GM04503 (cell line): ENCODE measurements around the gene EFHC1.
"Not testable (repeated sequence)": the region's sequence is repeated elsewhere in the genome, so short reads cannot be mapped to it uniquely, and the experiment has no call there.

ENCODE experiments used
- DNase-seq: peaks from one replicate; pipeline ENCODE4 v3.0.0-alpha.2; 2012; ENCODE audit warnings: low read depth

The EFHC1 gene, protein sequence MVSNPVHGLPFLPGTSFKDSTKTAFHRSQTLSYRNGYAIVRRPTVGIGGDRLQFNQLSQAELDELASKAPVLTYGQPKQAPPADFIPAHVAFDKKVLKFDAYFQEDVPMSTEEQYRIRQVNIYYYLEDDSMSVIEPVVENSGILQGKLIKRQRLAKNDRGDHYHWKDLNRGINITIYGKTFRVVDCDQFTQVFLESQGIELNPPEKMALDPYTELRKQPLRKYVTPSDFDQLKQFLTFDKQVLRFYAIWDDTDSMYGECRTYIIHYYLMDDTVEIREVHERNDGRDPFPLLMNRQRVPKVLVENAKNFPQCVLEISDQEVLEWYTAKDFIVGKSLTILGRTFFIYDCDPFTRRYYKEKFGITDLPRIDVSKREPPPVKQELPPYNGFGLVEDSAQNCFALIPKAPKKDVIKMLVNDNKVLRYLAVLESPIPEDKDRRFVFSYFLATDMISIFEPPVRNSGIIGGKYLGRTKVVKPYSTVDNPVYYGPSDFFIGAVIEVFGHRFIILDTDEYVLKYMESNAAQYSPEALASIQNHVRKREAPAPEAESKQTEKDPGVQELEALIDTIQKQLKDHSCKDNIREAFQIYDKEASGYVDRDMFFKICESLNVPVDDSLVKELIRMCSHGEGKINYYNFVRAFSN

GRCh38 chr6:52419809-52420667, at the start of gene EFHC1:
Gene EFHC1, plus strand, starts transcription at chr6:52420342. Its CDS starts 69 bp downstream, at chr6:52420411.
- DNase-seq, result peak; percentile 82

DNA sequence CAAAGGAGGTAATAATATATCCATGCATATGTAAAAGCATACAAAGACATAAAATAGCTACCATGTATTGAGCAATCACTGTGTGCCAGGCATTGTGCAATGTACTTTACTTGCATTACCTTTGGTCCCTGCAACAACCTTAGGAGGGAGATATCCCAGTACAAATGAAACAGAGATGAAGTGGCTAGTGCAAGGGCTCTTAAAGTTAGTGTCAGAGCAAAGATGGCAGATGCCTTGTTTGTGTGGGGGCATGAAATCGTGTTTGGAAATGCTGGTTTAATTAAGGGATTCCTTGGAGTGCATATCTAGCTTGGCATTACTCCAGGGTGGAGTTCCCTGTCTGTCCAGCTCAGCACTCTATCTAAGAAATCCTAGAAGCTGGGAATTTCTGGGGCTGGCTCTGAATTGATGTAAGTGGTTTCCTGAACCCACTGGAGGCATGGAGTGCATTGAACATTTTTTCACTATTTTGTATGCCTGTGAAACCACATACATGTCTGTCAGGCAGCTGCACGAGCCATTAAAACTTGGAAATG, 48.4 kb upstream of the EFHC1 start:
- no peak for DNase-seq

GRCh38 chr6:52373151-52373690, 46.9 kb upstream of the EFHC1 start:
- DNase-seq, result no peak

GRCh38 chr6:52374247-52374646, 45.9 kb upstream of the EFHC1 start:
- DNase-seq, result no peak

GRCh38 chr6:52375780-52376556, 44.2 kb upstream of the EFHC1 start:
- no peak for DNase-seq

DNA sequence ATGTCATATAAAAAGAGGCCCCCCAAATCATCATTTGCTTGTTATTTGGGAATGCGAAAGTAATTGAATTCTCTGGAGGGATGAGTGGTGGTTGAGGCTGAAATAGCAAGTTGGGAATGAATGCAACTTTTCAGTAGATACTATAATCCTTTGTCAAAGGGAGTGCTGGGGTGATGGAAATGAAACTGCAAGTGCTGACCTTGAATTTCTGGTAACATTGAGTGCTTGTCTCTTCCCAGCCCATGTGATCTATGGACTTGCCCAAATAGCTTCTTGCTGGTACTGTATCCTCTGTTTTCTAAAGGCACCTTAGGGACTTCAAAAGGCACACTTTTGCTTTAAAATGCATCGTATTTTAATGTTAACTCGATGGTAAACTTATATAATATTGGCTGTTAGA, 43.4 kb upstream of the EFHC1 start:
- no peak for DNase-seq

DNA sequence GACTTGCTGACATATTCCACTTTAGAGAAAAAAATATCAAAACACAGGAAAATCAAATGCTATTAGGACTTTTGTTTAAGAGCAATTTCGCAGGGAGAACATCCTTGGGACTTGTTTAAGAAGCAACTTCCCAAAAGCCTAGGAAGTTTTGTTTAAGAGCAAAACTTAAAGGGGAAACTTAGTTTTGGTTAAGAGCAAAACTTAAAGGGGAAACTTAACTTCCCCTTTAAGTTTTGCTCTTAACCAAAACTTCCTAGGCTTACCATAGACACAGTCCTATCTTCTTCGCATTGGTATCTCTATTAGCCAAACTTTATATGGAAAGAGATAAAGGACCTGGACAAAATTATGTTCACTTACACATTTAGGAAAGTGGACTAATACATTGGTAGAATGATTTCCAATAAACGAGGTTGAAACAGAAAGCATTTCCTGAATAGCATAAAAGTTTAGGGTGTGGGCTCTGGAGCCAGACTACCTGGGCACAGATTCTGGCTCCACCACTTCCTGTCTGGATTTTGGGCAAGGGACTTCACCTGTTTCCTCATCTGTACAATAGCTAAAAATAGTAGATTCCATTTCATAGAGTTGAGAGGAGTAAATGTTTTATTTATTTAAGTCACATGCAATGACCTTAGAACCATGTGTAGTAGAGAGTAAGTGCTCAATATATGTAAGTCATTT, 42.5 kb upstream of the EFHC1 start:
- DNase-seq, result no peak

GRCh38 chr6:52381249-52381648, 38.9 kb upstream of the EFHC1 start:
- no peak for DNase-seq

- no peak for DNase-seq
Observed at GRCh38 chr6:52384145-52384766, 35.9 kb upstream of the EFHC1 start.

GRCh38 chr6:52385074-52385473, 35.1 kb upstream of the EFHC1 start:
- DNase-seq, result no peak

- DNase-seq, result not testable (repeated sequence)
Observed at GRCh38 chr6:52388119-52388518, 32.0 kb upstream of the EFHC1 start.

GRCh38 chr6:52388790-52389189, 31.4 kb upstream of the EFHC1 start:
- no peak for DNase-seq

- DNase-seq, result no peak
Observed at GRCh38 chr6:52389264-52389625, 30.9 kb upstream of the EFHC1 start.

GRCh38 chr6:52389626-52390360, 30.3 kb upstream of the EFHC1 start:
- DNase-seq, result no peak

DNA sequence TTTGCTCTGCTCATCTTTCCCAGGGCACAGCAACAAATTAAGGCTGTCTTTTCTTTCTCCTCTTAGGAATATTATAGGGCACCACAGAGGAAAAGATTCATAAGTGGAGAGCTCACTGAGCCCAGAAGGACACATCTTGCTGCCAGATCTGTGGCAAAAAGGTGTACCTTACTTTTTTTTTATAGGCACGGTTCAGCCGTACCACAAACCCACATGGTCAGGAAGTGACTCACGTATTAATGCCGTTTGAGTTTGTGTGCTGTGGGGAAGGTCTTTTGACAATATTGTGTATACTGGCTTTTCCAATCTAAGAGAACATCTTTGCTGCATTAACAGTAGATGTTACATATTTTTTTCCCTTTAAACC, 29.8 kb upstream of the EFHC1 start:
- no peak for DNase-seq

DNA sequence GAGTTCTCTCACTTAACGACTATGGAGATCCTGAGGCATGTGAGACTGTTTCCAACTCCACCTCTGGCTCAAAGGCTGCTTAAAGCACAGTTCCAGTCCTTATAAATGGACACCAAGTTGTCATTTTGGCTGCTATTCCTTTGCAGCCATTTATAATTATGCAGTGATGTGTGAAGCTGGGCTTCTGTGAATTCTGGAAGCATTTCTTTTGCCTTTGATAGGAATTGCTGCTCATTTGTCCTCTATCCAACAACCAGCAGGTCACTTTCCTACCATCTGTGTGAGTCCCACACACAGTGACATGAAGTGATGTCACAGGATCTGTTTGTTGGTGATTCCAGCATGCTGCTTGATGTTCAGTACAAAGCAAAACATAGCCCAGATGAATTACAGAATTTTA, 28.5 kb upstream of the EFHC1 start:
- DNase-seq, result no peak

DNA sequence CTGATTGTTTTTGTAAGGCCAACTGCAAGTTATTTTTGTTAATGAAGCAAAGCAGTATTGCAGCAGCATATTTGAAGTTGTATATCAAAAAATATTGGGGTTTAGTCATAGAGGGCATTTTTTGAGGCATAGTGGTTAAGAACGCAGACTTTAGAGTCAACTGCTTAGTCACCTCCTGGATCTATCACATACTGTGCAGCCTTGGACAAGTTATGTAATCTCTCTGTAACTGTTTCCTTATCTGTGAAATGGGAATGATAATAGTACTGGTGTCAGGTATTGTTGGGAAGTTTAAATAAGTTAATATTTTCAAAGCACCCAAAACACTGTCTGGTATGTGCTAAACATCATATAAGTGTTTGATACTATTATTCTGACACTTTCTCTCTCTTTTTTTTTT, 27.2 kb upstream of the EFHC1 start:
- peak; percentile 51 for DNase-seq

DNA sequence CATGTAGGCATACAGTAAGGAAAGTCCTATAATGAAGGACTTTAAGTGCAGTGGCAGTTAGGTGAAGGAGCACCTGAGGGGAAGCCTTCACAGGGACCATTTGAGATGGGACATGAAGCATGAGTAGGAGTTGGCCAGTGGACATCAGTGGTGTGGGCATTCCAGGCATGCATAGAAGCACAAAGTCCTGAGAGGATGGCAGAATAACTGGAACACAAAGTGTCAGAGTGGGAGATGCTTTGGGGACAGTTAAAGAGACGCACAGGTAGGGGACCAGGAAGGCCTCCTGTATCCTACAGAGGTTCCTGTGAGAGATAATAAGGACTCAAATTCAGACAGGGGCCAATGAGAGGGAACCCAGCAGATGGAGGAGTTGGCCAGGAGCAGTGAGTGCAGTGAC, 26.4 kb upstream of the EFHC1 start:
- DNase-seq, result no peak

- no peak for DNase-seq
Observed at GRCh38 chr6:52394251-52394666, 25.9 kb upstream of the EFHC1 start.

GRCh38 chr6:52395969-52396368, 24.2 kb upstream of the EFHC1 start:
- DNase-seq, result no peak
